ENCODE results near the gene CERS6. TPM values are rescaled to one million over a fixed set of nuclear protein-coding genes. Genes with fewer than 3 reads are reported as not detected.

The CERS6 gene
- total RNA-seq, 4 donors from 2014 or later = 53.7 to 78.3 (median 63.8) TPM

- WGBS, 2 donors = 61 to 62% methylated on average over 3 of the region's 3 CpGs
- no peak for DNase-seq (ENCODE audit: low spot score in 2 of 2)
- H3K4me3 ChIP-seq (ENCODE audit: low read depth, poor library complexity, severe bottlenecking) = no peak overlapping the region
- intact Hi-C loops (cut with DNase I; ENCODE audit: low total_unique reads) = no loop called here
- TF ChIP-seq POLR2A (IDR thresholded peaks at IDR 0.05) = no peak
- TF ChIP-seq CTCF (IDR thresholded peaks at IDR 0.05) = no peak
Measured at GRCh38 chr2:168731616-168732015, 275.5 kb downstream of the CERS6 start.

GRCh38 chr2:168732100-168732499 is 276.0 kb downstream of the CERS6 start:
- DNase-seq (ENCODE audit: low spot score in 2 of 2) = no peak
- intact Hi-C loops (cut with DNase I; ENCODE audit: low total_unique reads) = no loop called here
- no peak for TF ChIP-seq CTCF (IDR thresholded peaks at IDR 0.05)
- no peak for TF ChIP-seq POLR2A (IDR thresholded peaks at IDR 0.05)
- WGBS, 2 donors = 73 to 77% methylated on average over 2 of the region's 2 CpGs
- no peak overlapping the region for H3K4me3 ChIP-seq (ENCODE audit: low read depth, poor library complexity, severe bottlenecking)

DNA sequence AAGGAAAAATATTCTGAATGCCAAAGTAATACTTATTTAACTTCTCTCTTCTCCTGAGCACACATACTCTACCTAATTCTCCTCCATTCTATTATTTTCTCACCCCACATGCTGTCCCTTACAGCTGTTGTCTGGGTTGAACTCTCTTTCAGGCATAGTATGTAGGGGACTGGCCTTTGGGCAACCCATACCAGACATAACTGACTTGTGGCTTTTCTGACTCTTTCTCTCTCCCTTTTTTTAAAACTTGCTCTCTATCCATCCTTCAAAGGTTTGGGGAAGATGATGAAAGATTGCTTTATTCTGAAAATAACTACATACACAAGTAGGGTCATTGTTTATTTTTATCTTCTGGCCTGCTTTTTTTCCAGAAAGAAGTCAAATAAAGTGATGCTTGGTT is 276.4 kb downstream of the CERS6 start:
- DNase-seq (ENCODE audit: low spot score in 2 of 2) = no peak
- intact Hi-C loops (cut with DNase I; ENCODE audit: low total_unique reads) = no loop called here
- no peak overlapping the region for H3K4me3 ChIP-seq (ENCODE audit: low read depth, poor library complexity, severe bottlenecking)
- no peak for TF ChIP-seq CTCF (IDR thresholded peaks at IDR 0.05)
- no peak for TF ChIP-seq POLR2A (IDR thresholded peaks at IDR 0.05)

GRCh38 chr2:168734199-168734760 is 278.2 kb downstream of the CERS6 start:
- no peak for DNase-seq (ENCODE audit: low spot score in 2 of 2)
- intact Hi-C loops (cut with DNase I; ENCODE audit: low total_unique reads) = no loop called here
- TF ChIP-seq CTCF (IDR thresholded peaks at IDR 0.05) = no peak
- TF ChIP-seq POLR2A (IDR thresholded peaks at IDR 0.05) = no peak
- 68 to 82% methylated on average over 6 of the region's 6 CpGs for WGBS, 2 donors
- H3K4me3 ChIP-seq (ENCODE audit: low read depth, poor library complexity, severe bottlenecking) = no peak overlapping the region

- TF ChIP-seq CTCF (IDR thresholded peaks at IDR 0.05) (no peak), POLR2A (IDR thresholded peaks at IDR 0.05) (no peak)
- DNase-seq (ENCODE audit: low spot score in 2 of 2) = no peak
- 85% methylated on average over 12 of the region's 12 CpGs for WGBS, 2 donors
- H3K4me3 ChIP-seq (ENCODE audit: low read depth, poor library complexity, severe bottlenecking) = no peak overlapping the region
- intact Hi-C loops (cut with DNase I; ENCODE audit: low total_unique reads) = no loop called here
Measured at GRCh38 chr2:168736649-168737445, 280.8 kb downstream of the CERS6 start.
